EL (cell line): ENCODE data around the gene TBCEL.
"Not testable (repeated sequence)": the region's sequence is repeated elsewhere in the genome, so short reads cannot be mapped to it uniquely, and the experiment has no call there.

ENCODE experiments used
- DNase-seq: peaks from one replicate; pipeline ENCODE4 v3.0.0-alpha.2; 2016

Gene TBCEL

GRCh38 chr11:121023848-121024751 lies at the start of gene TBCEL:
TSS of gene TBCEL (plus strand) at chr11:121024102. CDS start at chr11:121045691, 21,589 bp downstream.
- peak; percentile 81 for DNase-seq

GRCh38 chr11:120974466-120974865 lies 49.4 kb upstream of the TBCEL start:
- no peak for DNase-seq

- no peak for DNase-seq
These were observed 48.9 kb upstream of the TBCEL start for GRCh38 chr11:120974965-120975364.

- no peak for DNase-seq
These were observed 46.4 kb upstream of the TBCEL start for GRCh38 chr11:120977266-120978137.

GRCh38 chr11:120978701-120979100 lies 45.2 kb upstream of the TBCEL start:
- DNase-seq: no peak

- peak; percentile 58 for DNase-seq
These were observed 38.0 kb upstream of the TBCEL start for GRCh38 chr11:120985718-120986569.

- DNase-seq: no peak
These were observed 35.3 kb upstream of the TBCEL start for GRCh38 chr11:120988603-120989002.

- DNase-seq: no peak
These were observed 31.8 kb upstream of the TBCEL start for GRCh38 chr11:120991830-120992686.

- no peak for DNase-seq
These were observed 29.6 kb upstream of the TBCEL start for GRCh38 chr11:120994091-120994859.

GRCh38 chr11:120995184-120995583 lies 28.7 kb upstream of the TBCEL start:
- no peak for DNase-seq

- no peak for DNase-seq
These were observed 26.9 kb upstream of the TBCEL start for GRCh38 chr11:120996973-120997372.

- DNase-seq: no peak
These were observed 25.3 kb upstream of the TBCEL start for GRCh38 chr11:120998581-120998980.

GRCh38 chr11:121004206-121004840 lies 19.6 kb upstream of the TBCEL start:
- no peak for DNase-seq

- DNase-seq: no peak
These were observed 17.0 kb upstream of the TBCEL start for GRCh38 chr11:121006922-121007321.

- no peak for DNase-seq
These were observed 15.4 kb upstream of the TBCEL start for GRCh38 chr11:121008551-121008950.

- no peak for DNase-seq
These were observed 11.8 kb upstream of the TBCEL start for GRCh38 chr11:121012091-121012490.

GRCh38 chr11:121018746-121019145 lies 5.2 kb upstream of the TBCEL start:
- no peak for DNase-seq

- DNase-seq: not testable (repeated sequence)
These were observed 2.2 kb upstream of the TBCEL start for GRCh38 chr11:121021718-121022117.

GRCh38 chr11:121024989-121025388 lies 1.1 kb downstream of the TBCEL start:
- peak; percentile 7 for DNase-seq

- DNase-seq: no peak
These were observed 5.3 kb downstream of the TBCEL start for GRCh38 chr11:121029153-121029552.
